ENCODE data around the gene PIAS4.

The PIAS4 gene

DNA sequence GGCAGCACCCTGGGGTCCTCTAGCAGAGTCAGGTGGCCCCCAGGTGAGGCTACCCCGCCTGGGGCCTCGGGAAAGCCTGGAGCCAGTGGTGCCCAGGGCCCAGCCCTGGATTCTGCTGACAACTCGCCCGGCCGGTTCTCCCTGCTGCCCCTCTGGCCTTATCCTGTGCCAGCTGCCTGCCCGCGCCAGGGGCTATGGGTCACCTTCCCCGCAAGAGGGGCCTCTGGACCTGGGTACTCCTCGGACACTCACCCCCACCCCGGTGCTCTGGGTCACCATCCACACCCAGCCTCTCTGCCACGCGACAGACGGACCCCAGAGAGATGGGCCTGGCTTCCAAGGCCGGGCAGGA, 35.2 kb downstream of the PIAS4 start:
- no peak for DNase-seq (ENCODE audit: low read depth in 3 of 3)

DNA sequence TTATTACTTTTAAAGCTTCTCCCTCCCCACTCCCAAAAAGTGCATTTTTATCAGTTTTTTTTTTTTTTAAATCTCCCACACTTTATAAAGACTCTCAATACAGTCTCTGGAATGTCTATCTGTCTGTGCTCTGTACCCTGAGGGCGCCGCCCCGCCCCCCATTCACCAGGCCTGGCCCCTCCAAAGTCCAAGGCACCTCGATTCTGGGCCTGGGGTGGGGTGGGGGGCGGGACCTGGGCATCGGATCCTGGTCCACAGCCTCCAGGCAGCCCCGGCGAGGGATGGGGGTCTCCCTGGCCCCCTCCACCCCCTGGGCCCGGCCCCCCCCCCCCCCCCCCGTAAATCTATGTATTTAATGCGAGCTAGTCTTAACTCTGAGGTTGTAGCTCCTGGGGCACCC, 35.9 kb downstream of the PIAS4 start:
- no peak for DNase-seq (ENCODE audit: low read depth in 3 of 3)

DNA sequence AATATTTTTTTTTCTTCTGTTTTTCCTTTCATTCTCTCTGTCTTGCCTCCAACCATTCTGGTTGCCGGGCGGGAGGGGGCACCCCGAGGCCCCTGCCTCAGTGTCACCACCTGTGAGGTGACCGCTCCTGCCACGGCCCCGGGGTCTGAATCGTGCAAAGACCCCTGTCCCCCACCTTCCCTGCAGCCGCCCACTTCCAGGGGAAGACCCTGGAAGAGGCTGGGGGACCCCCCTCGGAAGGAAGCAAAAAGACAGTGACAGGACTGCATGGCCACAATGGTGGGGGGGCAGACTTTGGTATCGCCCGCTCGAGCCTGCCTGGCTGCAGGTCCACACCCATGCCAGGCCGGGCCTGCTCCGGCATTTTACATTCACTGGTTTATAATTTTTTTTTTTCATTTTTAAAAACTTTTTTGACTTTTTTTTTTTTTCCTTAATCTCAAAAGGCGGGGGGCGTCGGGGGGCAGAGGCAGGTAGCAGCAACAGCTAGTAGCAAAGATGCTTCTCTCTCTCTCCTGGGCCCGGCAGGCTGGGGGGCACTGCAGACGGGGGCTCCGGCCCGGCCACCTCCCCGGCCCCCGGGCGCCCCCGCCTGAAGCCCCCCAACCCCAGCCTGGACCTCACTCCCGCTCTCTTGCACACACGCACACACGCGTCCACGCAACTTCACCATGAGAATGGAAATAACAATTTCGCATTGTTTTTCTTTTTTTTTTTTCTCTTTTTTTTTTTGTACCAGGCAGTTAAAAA, 36.6 kb downstream of the PIAS4 start:
- DNase-seq (ENCODE audit: low read depth in 3 of 3), result no peak

DNA sequence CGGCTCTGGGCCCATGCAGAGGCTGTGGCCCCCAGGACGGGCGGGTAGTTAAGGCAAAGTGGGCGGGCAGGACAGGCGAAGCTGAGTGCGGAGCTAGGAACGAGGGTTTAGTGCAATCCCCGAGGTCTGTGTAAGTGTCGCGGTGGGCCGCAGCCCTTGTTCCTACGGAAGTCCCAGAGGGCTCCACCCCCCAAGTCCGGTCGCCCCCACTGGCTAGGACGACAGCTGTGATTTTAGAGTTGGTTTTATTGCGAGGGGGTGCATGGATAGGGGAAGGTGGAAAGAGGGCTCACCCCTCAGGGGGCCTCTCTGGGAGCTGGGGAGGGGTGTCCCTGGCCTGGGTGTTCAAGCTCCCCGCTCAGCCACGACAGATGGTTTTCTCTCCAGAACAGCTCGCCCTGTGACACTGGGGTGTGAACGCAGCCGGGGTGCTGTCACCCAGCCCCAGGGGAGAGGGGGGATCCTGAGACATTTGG, 37.5 kb downstream of the PIAS4 start:
- no peak for DNase-seq (ENCODE audit: low read depth in 3 of 3)

DNA sequence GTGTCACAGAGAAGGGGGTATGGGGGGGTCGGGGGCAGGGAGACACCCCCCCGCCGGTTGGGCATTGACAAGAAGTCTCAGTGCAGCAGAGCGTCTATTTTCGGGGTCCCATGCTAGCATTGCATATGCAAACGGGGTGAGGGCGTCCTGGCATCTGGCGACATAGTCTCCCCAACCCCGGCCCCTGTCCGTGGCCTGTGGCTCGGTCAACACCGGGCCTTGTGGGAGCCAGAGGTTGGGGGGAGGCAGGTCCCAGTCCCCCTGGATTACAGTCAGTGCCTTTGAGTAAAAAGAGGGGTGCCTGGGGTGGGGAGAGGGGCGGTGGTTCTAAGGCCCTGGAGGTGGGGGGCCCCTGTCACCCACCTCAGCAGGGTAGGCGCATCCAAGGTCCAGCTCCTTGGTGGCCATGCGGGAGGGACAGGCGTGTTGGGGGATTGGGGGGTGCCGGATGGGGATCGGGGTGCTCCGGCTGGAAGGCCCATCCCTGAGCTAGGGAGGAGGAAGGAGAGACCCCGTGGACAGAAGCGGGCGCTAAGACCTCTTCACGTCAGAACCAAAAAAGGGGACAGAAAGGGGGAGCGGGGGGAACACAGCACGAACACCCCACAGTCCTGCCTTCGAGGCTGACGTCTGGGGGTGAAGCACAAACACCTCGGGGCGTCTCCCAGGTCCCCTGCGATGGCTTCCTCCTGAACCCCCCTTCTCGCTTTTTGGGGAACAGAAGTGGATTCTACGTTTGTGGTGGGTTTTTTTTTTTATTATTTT, 38.2 kb downstream of the PIAS4 start:
- DNase-seq (ENCODE audit: low read depth in 3 of 3), result no peak

DNA sequence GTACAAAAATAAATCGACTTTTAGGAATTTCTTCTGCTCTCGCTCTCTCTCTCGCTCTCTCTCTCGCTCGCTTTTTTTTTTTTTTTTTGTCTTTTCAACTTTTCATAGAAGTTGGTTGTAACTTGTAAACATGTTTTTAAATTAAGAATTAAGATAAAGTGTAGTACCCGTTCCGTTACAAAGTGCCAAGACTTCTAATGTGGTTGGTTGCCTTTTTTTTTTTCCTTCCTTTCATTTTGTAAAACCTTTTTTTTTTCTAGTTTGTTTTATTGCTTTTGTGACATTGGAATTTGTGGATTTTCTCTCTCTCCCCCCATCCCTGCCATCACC, 38.8 kb downstream of the PIAS4 start:
- DNase-seq (ENCODE audit: low read depth in 3 of 3), result no peak

DNA sequence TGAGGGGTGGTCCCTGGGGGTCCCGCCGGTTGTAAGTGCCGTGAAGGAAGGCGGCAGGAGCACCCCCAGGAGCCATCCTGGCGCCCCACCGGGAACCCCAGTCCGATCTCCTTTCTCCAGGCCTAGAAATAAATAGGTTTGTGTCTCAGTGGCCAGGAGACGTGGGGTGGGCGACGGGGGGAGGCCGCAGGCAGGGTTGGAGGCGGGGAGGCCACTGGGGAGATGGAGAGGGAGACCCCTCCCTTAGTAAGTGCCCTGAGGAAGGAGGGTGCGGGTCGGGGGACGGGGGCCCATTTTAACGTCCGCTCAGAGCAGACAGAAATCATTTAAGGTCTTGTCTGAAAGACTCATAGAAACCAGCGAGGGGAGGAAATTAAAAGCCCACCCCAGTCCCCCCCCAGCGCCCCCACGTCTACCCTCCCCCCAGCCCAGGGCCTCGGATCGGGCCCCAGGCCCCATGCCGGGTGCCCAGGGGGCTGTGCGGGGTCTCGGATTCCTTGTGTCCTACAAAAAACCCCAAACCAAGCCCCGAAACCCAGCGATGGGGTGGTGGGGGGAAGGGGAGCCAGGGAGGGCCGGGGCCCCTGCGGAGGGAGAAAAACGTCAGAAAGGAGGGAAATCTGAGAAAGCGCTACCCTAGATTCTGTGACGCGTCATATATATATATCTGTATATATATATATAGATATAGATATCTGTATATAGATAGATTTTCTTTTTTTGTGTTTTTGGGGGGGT, 39.6 kb downstream of the PIAS4 start:
- DNase-seq (ENCODE audit: low read depth in 3 of 3), result no peak

DNA sequence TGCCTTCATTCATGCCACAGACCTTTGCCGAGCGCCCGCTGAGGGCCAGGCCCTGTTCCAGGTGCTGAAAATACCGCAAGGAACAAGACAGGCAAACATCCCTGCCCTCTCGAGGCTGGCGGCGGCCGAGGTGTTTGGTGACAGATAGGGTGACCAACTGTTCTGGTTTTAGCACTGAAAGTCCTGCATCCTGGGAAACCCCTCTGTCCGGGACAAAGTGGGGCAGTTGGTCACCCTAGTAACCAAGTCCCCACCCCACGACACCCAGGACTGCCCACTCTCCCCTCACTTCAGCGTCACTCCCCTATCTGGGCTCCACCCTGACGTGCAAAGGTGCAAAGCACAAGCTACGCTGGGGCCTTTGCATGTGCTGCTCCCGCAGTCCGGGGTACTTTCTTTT, 41.9 kb downstream of the PIAS4 start:
- DNase-seq (ENCODE audit: low read depth in 3 of 3), result no peak

DNA sequence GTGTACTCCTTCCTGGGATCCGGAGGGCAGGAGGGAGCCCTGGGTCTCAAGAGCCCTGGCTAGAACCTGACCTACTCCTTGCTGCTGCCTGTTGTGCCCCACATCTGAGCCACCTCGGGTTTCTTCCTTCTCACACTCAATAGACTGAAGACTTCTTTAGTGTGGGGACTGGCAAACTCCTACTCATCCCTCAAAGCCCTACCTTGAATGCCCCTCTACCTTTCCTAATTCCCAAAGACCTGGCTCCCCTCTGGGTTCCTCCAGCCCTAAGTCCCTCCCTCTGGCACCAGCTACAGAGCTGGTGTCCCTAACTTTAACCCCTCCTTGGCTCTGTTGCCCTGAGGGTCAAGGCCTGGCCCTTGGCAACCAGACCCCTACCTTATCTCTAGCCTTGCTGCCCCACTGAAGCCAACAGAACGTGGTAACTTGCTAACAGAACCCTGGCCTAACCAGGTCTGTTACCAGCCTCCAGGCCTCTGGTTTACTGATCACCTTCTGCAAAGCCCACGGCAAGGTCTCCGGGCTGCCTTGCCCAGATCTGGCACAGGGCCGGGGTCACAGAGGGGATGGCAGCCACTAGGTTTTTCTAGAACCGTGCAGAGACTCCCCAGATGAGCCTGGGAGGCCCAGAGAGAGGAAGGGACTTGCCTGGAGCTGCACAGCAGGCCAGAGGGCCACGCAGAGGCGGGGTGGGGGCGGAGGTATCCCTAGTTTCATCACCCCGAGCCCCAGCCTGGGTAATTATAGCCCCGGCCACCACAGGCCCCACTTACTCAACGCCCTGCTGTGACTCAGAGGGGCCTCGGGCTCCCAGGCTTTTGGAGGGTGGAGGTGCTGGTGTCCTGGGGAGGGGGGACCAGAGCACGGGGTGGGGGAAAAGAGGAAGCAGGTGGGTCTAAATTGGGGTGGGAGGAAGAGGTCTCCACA, 43.9 kb downstream of the PIAS4 start:
- no peak for DNase-seq (ENCODE audit: low read depth in 3 of 3)

DNA sequence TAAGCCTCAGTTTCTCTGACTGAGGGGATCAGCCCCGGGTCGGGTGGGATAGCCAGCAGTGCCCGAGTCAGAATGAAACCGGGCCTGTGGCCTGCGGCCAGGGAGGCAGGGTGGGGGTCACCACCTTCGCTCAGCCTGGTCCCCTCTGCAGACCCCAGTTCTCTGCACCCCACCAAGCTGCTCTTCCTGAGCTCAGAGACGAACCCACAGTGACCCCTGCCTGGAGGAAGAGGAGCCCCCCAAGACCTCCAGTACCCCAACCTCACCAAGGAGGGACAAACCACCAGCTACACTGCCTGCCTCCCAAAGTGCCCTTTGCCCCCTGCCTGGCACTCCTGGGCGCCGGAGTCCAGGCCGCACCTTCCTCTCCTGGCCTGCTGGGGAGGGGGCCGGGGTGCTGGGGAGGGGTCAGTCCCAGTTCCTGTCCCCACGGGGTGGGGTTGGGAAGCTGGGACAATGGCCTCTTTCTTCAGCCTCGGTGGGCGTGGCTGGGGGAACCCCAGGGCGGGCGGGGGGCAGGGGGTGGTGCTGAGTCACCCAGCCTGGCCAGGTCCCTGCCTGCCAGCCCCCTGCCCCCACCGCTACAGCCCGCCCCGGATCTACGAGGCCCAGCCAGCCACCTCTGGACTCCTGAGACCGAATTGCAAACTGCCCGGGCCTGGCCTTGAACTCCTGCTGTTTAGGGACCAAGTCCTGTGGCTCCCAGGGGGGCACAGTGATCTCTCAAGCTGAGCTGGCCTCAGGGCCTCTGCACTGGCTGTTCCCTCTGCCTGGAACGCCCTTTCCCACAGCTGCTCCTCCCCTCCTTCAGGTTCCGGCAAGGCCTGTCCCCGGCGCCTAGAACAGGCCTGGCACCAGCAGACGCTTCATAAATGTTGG, 44.8 kb downstream of the PIAS4 start:
- no peak for DNase-seq (ENCODE audit: low read depth in 3 of 3)

DNA sequence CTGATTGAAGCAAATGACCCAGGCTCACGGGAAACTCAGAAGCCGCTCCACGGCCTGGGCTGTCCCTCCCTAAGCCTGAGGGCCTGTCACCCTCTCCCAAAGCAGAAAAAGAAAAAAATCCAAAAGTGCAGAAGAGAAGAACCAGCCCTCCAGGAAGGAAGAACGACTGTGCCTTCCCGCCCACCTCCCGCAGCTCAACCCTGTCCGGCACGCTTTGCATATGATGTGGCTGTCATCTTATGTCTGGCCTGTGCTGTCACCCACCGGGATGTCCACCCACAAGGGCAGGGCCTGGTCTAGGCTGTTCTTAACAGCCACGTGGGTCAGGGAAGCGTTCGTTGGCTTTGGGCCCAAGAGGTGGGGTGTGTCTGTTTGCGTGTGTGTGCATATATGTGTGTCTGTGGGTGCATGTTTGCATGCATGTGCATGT, 45.5 kb downstream of the PIAS4 start:
- DNase-seq (ENCODE audit: low read depth in 3 of 3), result no peak

DNA sequence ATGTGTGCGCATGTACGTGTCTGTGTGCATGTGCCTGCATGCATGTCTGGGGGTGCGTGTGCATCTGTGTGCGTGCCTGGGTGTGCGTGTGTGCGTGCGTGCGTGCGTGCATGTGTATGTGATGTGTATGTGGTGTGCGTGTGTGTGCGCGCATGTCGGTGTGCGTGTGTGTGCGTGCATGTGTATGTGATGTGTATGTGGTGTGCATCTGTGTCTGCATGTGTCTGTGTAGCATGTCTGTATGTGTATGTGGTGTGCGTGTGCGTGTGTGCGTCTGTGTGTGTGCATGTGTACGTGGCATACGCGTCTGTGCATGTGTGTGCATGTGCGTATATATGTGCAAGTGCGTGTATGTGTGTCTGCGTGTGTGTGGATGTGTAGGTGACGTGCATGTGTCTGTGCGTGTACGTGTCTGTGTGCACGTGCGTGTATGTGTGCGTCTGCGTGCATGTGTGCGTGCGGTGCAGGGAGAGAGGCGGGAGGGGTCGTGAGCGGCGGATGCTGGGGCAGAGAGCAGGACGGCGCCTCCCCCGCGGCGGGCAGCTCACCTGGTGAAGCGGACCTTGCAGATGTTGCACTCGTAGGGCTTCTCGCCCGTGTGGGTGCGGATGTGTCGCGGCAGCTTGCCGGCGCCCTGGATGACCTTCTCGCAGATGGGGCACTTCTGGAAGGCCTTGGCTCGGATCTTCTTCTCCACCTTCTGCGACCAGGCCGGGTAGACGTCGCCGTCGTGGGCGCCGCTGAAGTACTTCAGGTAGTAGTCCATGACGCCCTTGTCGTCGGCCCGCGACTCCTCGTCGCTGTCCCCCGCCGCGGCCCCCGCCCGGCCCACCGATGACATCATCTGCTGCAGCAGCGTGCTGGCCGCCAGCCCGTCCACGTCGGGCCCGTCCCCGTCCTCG, 46.1 kb downstream of the PIAS4 start:
- DNase-seq (ENCODE audit: low read depth in 3 of 3), result no peak

DNA sequence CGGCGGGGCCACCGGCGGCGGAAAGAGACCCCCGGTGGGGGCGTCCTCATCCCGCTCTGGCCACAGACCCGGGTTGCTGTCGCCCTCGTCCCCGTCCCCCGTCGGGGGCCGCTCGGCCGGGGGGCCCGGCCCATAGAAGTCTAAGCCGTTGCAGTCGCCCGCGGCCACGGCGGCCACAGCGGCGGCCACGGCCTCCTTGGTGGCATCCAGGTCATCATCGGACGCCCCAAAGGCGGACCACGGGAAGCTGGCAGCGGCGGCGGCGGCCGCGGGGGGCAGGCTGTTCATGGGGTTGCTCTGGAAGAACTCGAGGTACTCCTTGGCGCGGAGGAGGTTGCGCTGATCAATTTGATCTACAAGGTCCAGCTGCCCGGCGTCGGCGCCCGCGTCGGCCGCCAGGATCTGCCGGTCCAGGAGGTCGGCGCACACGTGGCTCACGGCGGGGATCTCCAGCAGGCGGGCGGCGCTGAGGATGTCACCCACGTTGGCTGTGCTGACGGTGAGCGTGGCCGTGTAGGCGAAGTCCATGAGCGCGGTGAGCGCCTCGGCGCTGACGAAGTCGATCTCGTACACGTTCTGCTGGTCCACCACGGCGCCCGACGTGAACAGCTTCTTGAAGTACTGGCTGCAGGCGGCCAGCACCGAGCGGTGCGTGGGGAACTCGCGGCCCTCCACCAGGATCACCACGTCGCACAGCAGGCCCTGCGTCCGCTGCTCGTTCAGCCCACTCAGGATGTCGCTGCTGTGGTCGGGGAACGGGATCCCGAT, 47.1 kb downstream of the PIAS4 start:
- DNase-seq (ENCODE audit: low read depth in 3 of 3), result no peak

DNA sequence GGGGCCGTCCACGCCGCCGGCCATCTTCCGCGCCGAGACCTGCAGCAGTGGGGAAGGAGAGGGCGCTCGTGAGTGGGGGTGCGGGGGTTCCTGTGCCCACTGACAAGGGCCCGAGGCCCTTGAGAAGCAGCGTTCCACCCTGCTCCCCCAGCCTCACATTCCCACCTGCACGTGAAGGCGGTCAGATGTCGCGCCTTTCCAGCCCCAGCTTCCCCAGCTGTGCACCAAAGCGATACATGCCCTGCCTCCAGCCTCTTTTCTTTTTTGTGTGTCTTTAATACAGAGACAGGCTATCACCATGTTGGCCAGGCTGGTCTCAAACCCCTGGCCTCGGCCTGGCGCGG, 47.6 kb downstream of the PIAS4 start:
- no peak for DNase-seq (ENCODE audit: low read depth in 3 of 3)

DNA sequence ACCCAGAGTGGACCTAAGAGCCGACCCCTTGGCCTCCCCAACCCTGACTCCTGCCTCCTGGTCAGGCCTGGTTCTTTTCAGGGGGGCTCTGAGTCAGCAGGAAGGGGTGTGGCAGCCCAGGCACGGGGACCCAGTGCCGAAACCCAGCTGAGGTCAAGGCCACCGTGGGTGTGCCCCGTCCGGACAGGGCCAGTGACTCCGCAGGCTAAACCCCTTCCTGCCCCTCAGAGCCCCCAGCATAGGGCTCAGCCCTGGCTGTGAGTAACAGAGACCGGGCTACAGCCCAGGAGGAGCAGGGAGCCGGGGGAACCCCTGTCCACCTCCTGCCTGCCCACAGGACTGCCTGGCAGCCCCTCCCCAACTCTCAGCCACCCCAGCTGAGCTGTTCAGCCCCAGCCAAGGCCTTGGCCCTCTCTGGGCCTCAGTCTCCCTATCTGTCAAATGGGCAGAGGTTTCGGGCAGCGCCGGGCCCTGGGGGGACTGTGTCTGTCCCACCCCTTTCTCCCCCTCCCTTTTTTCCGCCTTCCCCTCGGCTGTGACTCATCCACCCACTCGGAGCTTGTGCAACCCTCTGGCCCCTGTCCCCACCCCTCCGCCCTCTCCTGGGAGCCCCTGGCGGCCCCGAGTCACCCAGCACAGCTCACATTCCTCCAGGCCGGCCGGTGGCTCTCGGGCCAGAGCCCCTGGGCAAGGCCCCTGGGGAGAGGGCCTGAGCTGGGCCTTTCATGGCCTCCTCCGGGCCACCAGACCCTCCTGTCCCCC, 50.6 kb downstream of the PIAS4 start:
- DNase-seq (ENCODE audit: low read depth in 3 of 3), result peak in 1 of 3 experiments; percentile 63

DNA sequence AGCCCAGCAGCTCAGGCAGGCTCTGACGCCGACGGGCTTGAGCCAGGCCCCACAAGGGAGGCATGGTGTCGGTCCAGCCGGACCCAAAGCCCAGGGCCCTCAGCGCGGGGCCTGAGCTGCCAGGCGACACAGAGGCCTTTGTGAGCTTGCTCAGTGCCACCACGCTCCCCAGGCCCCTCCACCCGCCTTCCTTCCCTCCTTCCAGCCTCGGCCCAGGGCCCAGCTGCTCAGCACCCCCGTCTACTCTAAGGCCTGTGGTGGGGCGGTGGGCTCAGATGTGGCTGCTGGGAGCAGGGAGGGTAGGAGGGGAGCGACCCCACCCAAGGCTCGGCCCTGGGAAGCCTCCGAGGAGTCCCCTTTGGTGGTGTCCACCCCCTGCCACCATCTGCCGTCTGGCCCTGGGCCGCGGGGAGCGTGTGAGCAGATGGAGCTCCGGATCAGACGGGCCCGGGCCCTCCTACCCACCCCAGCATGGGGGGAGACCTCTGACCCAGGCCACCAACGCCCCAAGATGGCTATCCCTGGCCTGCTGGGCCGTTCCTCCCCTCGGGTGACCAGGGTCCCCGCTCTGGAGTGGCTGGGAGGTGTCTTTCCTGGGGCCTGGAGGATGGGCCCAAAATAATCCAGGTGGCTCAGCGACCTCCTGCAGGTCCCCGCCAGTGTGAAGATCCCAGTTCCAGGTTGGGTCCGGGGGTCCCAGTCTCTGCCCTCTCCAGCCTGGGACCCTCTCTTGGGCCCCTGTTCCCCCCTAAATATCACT, 51.3 kb downstream of the PIAS4 start:
- DNase-seq (ENCODE audit: low read depth in 3 of 3), result no peak

DNA sequence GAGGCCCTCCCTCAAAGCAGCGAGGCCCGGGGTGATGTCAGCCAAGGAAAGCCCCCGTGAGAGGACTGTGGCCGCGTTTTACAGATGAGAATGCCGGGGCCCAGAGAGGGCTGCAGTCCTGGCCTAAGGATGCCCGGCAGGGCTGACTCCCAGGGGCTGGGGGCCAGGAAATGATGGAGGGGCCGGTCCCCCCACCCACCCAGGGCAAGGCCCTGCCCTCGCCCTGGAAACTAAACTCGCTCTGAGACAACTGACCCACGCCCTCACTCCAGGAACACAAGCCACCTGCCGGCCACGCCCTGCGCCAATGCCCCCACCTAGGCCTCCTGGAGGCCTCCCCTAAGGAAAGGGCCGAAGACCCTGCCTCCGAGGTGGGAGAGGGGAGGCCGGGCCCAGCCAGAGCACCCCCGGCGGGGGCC, 51.9 kb downstream of the PIAS4 start:
- no peak for DNase-seq (ENCODE audit: low read depth in 3 of 3)
